Stomach (tissue), 4 donors: ENCODE measurements around the gene TRAF3IP1.

ENCODE experiments used
- CTCF ChIP-seq, 7 experiments: fragments of 450-650 bp in 4 of 7; fragments of 200-600 bp in 3 of 7; sonication (generic) in 3 of 7; IDR thresholded peaks; one replicate each; pipeline ENCODE4 v1.5.1; 2016 to 2019; ENCODE audit warnings: antibody characterized with exemption in 7 of 7, control low read depth in 2 of 7, mild to moderate bottlenecking in 1 of 7
- POLR2A ChIP-seq, 4 donors: fragments of 450-650 bp; IDR thresholded peaks; one replicate each; pipeline ENCODE4 v1.6.1; 2016; ENCODE audit warnings: antibody characterized with exemption in 4 of 4, control low read depth in 2 of 4, mild to moderate bottlenecking in 1 of 4, moderate library complexity in 1 of 4
- POLR2AphosphoS5 ChIP-seq, 3 donors: sonication (generic); formaldehyde crosslinking; IDR thresholded peaks; one replicate each; pipeline ENCODE4 v1.6.1; 2016; ENCODE audit warnings: antibody characterized with exemption in 3 of 3

- TF ChIP-seq CTCF (IDR thresholded peaks at IDR 0.05) (no peak), POLR2AphosphoS5 (IDR thresholded peaks at IDR 0.05) (no peak), POLR2A (IDR thresholded peaks at IDR 0.05) (no peak)
Measured at GRCh38 chr2:238420878-238421694, 100.8 kb downstream of the TRAF3IP1 start.
